ENCODE results near the gene HHATL.

- TF ChIP-seq MXD4 (CRISPR knock-in tag; IDR thresholded peaks at IDR 0.05; ENCODE audit: borderline replicate concordance) = no peak
- no peak for TF ChIP-seq ATF2 (CRISPR knock-in tag; IDR thresholded peaks at IDR 0.05; ENCODE audit: borderline replicate concordance, low read depth)
- no peak for TF ChIP-seq CTCF (IDR thresholded peaks at IDR 0.05)
- TF ChIP-seq, protein P1, sequence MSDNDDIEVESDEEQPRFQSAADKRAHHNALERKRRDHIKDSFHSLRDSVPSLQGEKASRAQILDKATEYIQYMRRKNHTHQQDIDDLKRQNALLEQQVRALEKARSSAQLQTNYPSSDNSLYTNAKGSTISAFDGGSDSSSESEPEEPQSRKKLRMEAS (CRISPR knock-in tag; IDR thresholded peaks at IDR 0.05) = no peak
- no peak for TF ChIP-seq CREB1 (CRISPR knock-in tag; IDR thresholded peaks at IDR 0.05)
- no peak for TF ChIP-seq AR (CRISPR knock-in tag; IDR thresholded peaks at IDR 0.05)
Measured at GRCh38 chr3:42718338-42718737, 15.7 kb upstream of the HHATL start.
